Tibial nerve (tissue), 4 donors: Measurements from ENCODE around the gene PLPP1.

Experiments
- CTCF ChIP-seq, 5 experiments: fragments of 200-600 bp in 3 of 5; fragments of 450-650 bp in 2 of 5; sonication (generic) in 3 of 5; IDR thresholded peaks; one replicate each; pipeline ENCODE4 v1.5.1; 2016 to 2019; ENCODE audit warnings: antibody characterized with exemption in 5 of 5, mild to moderate bottlenecking in 3 of 5, moderate library complexity in 2 of 5
- EP300 ChIP-seq, 2 donors: sonication (generic); formaldehyde crosslinking; IDR thresholded peaks; one replicate each; pipeline ENCODE4 v1.6.1; 2017; ENCODE audit warnings: antibody characterized with exemption in 2 of 2, mild to moderate bottlenecking in 1 of 2
- POLR2A ChIP-seq, 2 donors: fragments of 450-650 bp; IDR thresholded peaks; one replicate each; pipeline ENCODE4 v1.6.1; 2017; ENCODE audit warnings: antibody characterized with exemption in 2 of 2, mild to moderate bottlenecking in 2 of 2, moderate library complexity in 2 of 2

- TF ChIP-seq CTCF (IDR thresholded peaks at IDR 0.05) = no peak
- no peak for TF ChIP-seq POLR2A (IDR thresholded peaks at IDR 0.05)
- no peak for TF ChIP-seq EP300 (IDR thresholded peaks at IDR 0.05)
Observed at GRCh38 chr5:55383254-55383653, 151.5 kb downstream of the PLPP1 start.
